GM23248 (cell line): ENCODE measurements around the gene UBAC2.

Experiments
- EZH2 ChIP-seq: fragments of 200-600 bp; sonication (generic); IDR thresholded peaks from 2 replicates; pipeline ENCODE4 v1.6.1; 2018; ENCODE audit warnings: antibody characterized with exemption, mild to moderate bottlenecking; ENCODE audit not compliant: insufficient read depth, poor library complexity, severe bottlenecking
- EZH2phosphoT487 ChIP-seq: fragments of 200-600 bp; sonication (generic); IDR thresholded peaks from 2 replicates; pipeline ENCODE4 v1.6.1; 2018; ENCODE audit warnings: antibody characterized with exemption, moderate library complexity, mild to moderate bottlenecking, low read depth; ENCODE audit not compliant: insufficient read depth

DNA sequence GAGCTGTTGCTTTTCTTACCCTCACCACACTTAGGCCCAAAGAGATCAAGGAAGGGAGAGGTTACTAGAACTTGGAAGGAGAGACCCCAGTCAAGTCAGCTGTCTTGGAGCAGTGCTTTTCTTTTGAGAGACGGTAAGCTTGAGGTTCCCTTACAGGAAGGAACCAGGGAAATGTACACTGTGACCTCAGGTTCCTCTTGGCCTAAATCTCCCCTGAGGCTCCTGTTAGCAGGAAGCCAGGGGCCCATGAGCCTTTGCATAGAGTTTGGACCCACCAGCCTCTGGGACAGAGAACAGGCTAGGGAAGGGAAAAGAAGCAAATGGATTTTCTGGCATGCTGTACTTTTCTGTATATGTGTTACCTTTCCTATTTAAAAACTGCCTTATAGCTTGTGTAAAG is 63.4 kb downstream of the UBAC2 start:
- TF ChIP-seq EZH2phosphoT487 (no peak), EZH2 (no peak)
